HG03066 (cell line): ENCODE measurements around the gene NAA20.
"Not testable (repeated sequence)": the region's sequence is repeated elsewhere in the genome, so short reads cannot be mapped to it uniquely, and the experiment has no call there.

ENCODE experiments used
- ATAC-seq: cut with Tn5 transposase; IDR thresholded peaks from one replicate; pipeline ENCODE4 v1.9.1; 2021; ENCODE audit warnings: low read depth; ENCODE audit not compliant: unreplicated experiment

The NAA20 gene

DNA sequence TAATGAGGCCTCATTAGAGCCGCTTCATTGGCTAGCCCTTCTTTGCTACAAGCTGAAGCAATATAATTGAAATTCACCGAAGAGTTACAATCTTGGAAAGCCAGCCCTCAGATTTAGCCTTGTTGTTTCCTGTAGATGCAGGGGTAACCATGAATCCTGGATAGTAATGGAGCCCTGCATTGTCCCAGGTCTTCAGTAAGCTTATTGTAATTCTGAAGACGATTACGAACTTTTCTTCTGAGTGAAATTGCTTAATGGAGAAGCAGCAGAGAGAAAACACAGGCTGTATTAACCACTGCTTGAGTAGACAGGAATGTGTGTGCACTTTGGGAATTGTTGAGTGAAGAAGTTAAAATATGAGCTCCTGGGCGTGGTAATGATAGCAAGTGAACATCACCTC lies 26.3 kb upstream of the NAA20 start:
- ATAC-seq, result no peak

DNA sequence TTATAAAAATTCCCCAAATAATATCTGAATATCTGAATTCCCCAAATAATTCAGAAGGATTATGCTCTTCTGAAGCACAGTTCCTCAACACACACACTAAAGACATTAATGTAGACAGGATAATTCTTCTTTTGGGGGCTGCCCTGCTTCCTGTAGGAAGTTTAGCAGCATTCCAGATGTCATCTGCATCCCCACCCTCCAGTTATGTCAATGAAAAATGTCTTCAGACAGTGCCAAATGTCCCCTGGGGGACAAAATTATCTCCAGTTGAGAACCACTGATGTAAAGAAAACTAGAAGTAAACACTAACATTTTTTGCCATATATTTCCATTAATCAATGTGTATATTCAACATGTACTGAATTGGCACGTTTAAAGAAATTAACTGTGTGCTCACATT lies 25.9 kb upstream of the NAA20 start:
- no peak for ATAC-seq

DNA sequence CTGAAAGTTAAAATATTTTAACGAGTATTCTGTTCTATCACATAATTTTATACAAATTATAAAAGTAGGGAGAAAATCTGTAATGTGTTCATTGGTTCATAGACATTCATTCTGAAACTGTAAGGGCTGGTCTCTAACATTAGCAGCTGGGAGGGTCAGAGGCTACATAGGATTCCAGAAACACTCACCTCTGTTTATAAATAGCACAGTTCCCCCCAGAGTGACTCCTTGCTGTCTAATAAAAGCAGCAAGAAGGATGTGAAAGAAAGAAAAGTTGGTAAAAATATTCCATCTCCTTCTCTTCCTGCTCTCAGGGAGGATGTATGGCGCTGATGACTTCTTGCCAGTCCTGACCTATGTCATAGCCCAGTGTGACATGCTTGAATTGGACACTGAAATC lies 25.3 kb upstream of the NAA20 start:
- ATAC-seq, result no peak

DNA sequence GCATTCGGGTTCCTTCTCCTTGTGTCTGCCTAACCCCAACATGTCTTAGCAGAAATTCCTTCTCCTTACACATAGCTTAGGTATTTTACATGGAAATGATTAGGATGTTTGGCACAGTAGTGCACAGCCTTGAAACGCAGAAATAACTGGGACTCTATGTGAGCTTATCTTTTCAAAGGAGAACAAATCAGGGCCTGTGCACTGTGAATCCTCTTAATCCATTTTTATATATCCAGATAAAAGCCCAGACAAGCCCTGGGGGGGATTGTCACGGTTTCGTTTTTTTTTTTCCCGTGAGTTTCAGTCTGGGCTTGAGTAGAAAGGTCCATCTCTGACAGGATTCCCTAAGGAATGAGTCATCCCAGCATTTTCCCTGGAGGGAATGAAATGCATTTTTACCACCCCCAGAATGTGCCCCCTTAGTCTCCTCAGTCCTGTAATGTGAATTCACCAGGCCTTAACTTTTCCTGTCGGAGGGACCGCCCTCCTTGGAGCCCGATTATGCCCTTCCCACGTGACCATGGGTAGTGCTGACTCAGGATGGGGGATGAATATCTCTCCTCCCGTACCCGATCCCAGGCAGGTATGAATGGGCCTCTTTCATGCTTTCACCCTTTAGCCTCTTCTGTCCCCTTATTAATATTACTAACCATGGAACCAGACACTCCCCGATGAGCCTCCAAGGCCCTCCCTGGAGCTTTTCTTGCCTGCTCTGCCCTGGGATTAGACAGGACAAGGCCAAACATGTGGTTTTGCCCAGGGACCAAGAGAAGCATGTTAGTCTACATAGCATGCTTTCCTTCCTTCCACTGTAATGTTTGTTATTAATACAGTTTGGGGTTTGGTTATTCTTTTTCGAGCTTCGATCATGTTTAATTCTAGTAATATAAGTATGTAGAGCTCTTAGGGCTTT lies 23.9 kb upstream of the NAA20 start:
- no peak for ATAC-seq

DNA sequence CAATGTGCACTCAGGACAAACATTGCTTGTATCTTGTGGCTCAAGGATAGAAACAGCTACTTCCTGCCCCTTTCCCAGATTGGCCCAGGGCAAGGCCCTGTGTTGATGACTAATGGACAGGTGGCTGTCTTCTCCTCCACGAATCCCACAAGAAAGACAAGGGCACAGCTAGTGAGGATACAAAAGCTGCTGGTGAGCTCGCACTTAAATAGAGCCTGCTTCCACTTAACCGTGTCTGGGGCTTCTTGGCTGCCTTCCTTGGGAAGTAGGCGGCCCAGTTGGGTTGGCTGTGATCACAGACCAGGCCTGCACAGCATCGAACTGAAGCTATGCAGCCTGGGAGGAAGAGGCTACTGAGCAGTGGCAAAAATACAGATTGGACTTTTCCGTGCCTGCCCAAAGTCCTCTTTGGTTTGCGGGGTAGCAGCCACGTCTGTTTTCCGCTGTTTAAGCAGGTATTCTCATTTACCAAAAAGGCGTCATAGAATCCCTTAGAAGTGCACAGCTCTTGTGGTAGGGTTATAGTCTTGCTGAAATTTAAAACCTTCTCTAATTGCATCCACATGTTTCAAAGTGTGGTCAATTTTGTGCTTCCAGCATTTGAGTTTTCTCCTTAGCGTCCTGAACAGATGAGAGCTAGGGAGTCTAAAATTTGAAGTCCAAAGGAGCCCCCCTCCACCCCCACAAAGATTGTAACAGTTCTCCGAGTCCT lies 23.0 kb upstream of the NAA20 start:
- no peak for ATAC-seq

DNA sequence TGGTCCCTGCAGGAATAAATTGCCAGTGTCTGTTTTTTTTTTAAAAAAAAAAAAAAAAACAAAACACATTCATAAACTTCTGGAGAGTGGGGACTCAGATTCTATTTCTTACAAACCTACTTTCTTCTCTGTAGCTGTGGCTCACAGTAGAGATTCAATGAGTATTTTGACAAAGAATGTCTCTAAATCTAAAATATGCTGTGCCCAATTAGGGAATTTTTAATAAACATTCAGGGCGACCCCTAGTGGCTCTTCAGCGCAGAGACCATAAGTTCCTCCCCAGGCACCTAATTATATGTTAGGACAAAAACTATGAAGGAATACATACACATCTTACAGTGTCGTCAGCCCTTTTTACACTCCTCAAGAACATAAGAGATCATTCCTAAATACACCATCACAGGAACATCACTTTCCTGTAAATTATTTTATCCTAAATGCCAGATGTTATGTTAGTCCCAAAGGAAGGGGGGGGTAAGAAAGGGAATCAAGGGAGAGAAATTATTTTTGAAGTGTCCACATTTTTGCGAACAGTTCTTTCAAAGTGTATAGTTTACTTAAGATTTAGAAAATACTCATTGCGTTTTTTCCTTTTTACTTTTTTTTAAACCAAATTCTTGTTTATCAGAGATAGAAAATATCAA lies 21.8 kb upstream of the NAA20 start:
- ATAC-seq, result no peak

DNA sequence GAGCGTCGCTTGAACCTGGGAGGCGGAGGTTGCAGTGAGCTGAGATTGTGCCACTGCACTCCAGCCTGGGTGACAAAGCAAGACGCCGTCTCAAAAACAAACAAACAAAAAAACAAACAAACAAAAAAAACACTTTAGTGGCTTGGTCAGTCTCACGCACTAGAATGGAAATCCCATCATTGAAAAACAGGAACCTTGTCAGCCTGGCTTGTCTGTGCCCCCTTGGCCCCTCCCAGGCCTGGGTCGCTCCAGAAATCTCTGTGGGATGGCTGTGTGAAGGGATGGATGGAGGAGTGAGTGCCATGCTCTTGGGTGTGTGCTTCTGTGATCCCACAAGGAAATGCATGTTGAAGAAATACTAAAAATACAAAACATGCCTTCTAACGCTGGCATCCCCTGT lies 20.9 kb upstream of the NAA20 start:
- ATAC-seq, result no peak

DNA sequence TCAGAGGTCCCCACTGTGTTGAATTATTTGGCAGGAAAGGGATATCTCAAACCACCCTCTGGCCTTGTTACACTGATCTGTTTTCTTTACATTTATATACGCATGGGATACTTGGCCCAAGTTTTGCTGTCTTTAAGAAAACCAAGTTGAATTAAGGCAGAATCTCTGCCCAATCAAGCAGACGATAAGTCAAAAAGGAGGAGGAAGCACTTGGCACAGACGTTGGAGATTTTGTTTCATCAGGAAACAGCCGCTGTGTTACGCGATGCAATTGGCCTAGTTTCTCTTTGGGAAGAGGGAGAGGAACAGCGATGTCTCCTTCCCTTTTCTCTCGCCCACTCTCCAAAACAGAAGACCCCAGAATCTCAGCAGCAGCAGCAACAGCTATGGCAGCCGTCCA lies 20.2 kb upstream of the NAA20 start:
- no peak for ATAC-seq

DNA sequence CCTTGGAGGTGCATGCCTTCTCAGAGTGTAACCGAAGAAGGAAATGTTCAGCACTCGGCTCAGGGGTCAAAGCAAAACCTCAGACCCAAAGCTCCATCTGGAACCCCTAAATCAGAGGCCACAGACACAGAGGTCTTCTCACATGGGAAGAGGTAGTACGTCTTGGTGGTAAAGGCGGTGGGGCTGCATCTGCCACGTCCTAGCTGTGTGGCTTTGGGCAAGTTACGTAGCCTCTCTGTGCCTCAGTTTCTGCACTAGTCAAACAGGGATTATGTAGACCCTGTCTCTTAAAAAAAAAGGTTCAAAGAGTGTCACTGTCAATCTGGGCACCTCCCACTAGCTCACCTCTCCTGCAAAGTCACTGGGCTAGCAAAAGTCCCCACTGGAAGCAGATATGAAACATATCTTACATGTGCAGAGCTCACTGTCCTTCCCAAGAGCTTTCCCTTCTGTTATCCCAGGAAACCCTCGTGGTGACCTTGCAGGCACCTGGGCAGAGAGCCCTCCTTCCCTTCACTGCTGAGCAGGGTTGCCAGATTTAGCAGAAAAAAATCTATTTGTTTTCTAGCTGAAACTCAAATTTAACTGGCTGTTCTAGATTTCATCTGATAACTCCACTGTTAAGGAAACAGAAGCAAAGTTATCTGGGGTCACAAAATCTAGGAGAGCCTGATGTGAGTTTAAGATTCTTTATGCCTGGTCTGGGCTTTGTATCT lies 18.0 kb upstream of the NAA20 start:
- no peak for ATAC-seq

DNA sequence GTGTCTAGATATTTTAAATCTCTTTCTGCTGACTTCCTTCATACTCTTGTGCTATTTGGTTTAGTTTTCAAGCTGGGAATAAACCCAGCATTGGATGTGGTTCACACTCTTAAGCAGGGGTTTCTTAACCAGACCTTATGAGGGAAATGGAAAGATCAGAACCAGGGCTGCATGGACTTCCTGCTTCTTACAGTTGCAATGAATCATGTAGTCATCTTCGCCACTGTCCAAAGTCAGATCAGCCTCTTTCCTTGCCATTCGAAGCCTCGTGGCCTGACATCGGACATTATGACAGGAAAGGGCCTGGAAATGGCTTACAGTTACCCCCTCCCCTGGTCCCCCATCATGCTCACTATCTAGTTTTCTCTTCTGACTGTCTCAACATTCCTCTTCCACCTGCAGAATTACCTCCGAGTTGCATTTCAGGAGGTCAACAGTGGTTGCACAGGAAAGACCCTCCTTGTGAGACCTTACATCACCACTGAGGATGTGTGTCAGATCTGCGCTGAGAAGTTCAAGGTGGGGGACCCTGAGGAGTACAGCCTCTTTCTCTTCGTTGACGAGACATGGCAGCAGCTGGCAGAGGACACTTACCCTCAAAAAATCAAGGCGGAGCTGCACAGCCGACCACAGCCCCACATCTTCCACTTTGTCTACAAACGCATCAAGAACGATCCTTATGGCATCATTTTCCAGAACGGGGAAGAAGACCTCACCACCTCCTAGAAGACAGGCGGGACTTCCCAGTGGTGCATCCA lies 16.8 kb upstream of the NAA20 start:
- ATAC-seq, result no peak

DNA sequence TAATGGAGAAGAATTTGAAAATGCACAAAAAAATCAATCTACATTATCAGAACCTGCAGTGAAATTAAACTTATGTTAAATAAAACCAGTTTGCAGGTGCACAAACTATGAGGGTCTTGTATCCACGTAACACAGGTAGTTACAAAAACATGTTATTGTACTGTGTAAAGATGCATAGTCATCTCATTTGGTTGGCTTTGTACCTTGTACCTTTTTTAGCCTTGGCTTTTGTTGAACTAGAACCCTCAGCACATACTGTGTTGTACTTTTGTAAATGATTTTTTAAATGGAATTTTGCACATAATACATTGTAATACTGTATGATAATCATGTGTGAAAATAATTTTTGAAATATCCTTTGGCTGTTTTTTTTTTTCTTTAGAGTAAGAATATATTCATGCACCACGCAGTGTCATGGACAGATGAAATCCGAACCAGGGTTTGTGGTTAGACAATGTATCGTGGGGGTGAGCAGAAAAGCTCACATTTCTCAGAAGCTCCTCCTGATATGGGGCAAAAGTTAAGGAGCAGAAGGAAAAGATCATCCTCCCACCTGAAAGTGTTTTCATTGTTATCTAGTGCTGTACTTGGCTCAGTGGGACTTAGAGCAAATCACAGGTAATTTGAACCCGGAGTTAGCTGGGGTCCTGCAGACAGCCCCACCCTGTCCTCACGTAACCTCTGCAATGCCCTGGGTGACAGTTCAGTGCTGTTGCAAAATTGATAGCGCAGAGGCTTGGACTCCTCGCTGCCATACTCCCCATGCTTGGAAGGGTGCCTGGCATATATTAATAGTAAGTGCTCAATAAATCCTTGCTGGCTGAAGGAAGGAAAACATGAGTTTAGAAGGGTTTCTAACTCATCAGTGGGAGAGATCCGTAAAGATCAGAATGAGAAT lies 14.8 kb upstream of the NAA20 start:
- no peak for ATAC-seq

DNA sequence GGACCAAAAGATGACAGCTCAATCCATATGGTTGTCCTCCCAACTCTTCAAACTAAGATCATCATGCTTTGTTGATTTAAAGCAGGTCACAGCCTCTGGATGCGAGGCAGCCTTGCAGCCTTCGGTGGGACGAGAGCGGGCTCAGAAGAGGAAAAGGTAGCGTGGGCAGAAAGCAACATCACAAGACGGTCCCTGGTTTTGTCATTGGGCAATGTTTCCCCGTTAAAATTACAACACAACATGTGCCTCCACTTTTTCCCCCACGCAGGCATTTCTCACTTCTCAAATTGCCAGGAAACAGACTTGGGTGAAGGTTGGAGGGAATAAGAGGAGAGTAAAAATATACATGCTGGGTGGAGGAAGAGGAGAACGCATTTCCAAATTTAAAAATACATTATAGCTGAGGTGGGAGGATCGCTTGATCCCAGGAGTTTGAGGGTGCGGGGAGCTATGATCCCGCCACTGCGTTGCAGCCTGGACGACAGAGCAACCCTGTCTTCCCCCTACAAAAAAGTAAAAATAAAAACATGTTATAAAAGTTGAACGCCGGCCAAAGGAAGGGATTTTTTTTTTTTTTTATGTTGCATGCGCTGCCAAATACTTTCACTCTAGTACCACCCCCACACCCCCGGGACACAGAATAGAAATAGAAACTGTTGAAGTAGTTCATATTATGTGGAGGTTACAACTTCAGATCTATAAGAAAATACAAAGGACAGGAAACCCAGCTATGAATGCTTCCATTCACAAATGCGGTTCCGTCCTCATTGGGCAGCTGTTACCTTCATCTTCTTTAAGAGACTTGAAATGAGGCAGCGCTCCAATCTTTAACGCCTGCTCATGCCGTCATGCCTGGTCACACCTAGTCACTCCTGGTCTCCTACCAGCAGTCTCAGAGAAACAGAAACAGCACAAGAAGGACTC lies 13.9 kb upstream of the NAA20 start:
- ATAC-seq, result no peak

DNA sequence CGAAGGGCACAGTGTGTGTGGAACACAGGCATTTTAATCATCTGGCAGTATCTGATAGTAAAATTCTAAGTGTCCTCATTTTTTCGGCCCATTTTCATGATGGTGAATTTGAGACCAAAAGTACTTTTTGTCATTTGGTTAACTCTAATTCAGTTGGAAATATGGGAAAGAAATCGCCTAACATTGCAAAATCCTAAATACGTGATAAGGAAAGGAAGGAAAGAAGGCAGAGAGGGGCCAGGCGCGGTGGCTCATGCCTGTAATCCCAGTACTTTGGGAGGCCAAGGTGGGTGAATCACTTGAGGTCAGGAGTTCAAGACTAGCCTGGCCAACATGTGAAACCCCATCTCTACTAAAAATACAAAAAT lies 13.2 kb upstream of the NAA20 start:
- ATAC-seq, result not testable (repeated sequence)

DNA sequence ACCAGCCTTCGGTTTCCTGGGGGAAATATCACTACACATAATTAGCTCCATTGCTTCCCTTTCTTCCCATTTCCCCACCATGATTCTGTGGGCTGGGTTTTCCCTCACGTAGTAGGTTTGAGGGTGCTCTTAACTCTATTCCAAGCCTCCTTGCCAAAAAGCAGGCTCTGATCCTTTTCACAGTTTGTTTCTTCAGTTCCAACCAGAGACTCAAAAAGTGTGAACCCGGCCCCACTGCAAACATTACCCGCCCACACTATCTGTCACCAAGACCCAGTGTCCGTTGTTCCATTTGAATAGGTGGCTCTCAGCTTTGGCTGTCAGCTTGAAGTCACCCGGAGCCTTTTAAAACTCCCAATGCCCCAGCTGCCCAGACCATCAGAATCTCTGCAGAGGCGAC lies 11.8 kb upstream of the NAA20 start:
- no peak for ATAC-seq

DNA sequence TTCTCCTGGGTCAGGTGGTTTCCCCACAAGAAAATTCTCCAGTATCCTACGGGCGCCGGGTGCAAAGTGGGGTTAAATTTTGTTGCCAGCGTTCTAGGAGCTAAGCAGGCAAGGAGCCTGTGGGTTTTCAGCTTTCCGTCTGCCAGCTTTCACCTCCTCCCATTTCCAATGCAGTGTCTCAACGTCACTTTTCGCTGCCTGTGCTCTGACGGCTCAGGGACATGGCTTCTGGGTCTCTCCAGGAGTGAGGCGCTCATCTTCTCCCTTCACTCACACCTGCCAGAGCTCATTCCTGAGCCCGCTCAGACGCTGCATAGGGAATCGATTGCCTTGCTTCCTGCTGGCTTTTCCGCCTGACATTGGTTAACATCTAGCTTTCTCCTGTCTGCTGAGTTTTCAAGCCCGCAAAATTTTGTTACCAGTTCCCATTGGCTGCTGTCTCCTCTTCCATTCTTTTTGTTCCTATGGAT lies 7.3 kb upstream of the NAA20 start:
- no peak for ATAC-seq

DNA sequence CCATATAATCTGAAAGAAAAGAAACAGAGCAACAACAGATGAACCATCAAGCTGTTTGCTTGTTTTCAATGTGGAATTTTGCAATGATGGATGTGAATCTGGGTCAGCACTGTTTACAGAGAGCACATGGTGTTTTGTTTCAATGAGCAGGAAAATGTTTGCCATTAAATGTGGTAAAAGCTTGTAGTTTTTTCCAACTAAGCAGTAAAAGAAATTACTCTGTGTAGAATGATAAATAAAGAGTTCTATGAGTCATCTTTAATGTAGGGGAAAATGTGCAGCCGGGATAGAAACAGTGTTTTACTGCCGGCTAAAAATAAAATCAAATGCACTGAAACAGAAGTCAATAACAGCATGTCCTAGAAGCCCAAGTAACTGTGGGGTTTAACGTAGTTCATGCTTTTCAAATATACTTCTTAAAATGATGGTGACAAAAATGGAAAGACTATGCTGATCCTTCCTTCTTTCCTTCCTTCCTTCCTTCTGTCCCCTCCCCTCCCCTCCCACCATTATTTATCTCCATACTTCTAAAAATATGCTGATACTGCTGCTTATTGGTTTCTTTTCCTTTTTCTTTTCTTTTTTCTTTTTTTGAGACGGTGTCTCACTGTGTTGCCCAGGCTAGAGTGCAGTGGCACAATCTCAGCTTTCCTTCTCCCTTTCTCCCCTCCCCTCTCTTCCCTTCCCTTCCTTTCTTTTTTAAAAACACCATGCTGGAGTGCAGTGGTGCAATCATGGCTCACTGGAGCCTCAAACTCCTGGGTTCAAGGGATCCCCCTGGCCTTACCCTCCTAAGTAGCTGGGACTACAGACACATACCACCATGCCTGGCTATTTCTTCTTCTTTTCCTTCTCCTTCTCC lies 6.3 kb upstream of the NAA20 start:
- ATAC-seq, result no peak

DNA sequence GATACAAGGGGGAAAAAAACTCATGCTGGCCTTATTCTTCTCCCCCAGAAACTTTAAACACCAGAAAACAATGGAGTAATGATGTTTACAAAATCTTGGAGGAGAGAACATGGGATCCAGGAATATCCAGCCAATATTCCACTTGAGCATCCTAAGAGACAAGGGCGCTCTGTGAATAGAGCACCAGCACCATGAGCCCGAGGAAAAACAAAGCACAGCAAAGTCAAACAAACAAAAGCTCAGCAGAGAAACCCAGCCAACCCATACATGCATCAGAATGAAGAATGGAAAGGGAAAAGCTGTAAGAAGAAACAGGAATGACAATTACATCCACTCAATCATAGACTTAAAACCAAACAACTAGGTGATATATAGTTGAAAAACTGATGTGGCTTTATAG lies 4.6 kb upstream of the NAA20 start:
- no peak for ATAC-seq
